ENCODE data around the gene VIT. TPM values are rescaled to one million over a fixed set of nuclear protein-coding genes. Genes with fewer than 3 reads are reported as not detected.

VIT gene
- total and polyA plus RNA-seq, 9 donors: 2.9 to 29.7 (median 19.4) TPM

DNA sequence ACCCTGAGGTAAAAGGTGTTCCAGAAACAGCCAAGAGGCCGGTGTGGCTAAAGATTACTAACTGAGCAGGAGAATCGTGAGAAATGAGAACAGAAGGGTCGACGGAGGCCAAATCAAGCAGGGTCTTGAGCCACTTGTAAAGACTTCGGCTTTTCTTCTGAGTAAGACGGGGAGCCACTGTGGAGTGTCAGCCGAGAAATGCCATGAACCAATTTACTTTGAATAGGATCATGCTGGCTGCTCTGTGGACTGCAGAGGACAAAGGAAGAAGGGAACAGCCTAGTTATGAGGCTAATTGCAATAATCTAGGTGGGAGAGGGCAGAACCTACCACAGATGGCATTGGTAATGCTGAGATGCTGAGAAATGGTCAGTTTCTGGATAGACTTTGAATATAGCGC is 16.8 kb downstream of the VIT start:
- Histone ChIP-seq H3K27me3 (no peaks in the 10 kb centered on the region), H3K4me3 (no peak overlapping the region), H3K9me3 (no peaks in the 10 kb centered on the region), H3K36me3 (no peaks in the 10 kb centered on the region), H3K27ac (no peak overlapping the region), H3K4me1 (ENCODE audit: insufficient read depth) (no peaks in the 10 kb centered on the region)
- no peak for TF ChIP-seq POLR2A (IDR thresholded peaks at IDR 0.05)
- TF ChIP-seq, protein P1, sequence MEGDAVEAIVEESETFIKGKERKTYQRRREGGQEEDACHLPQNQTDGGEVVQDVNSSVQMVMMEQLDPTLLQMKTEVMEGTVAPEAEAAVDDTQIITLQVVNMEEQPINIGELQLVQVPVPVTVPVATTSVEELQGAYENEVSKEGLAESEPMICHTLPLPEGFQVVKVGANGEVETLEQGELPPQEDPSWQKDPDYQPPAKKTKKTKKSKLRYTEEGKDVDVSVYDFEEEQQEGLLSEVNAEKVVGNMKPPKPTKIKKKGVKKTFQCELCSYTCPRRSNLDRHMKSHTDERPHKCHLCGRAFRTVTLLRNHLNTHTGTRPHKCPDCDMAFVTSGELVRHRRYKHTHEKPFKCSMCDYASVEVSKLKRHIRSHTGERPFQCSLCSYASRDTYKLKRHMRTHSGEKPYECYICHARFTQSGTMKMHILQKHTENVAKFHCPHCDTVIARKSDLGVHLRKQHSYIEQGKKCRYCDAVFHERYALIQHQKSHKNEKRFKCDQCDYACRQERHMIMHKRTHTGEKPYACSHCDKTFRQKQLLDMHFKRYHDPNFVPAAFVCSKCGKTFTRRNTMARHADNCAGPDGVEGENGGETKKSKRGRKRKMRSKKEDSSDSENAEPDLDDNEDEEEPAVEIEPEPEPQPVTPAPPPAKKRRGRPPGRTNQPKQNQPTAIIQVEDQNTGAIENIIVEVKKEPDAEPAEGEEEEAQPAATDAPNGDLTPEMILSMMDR (IDR thresholded peaks at IDR 0.05): no peak
- DNase-seq: no peak
- 85 to 93% (median 91%) methylated on average over 8 of the region's 8 CpGs for WGBS, 3 donors
- intact Hi-C loops (cut with DNase I): no loop called here

DNA sequence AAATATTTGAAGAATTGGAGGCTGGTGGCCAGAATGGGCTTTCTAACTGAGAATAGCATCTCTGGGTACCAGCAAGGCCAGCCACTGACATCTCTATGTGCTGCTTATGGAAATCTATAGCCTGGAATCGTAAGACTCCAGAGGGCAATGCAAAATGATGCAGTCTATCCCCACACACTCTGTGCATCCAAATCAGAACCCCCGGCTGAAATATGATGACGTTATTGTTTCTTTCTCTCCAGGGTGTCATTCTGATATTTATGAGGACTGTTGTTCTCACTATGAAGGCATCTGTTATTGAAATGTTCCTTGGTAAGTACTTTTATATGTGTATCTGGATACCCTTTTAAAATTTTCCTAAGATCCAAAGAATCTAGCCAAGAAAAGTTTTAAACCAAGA is 19.6 kb downstream of the VIT start:
- TF ChIP-seq, protein P1 (IDR thresholded peaks at IDR 0.05): no peak
- TF ChIP-seq EP300 (IDR thresholded peaks at IDR 0.05) (no peak), POLR2A (IDR thresholded peaks at IDR 0.05) (no peak)

DNA sequence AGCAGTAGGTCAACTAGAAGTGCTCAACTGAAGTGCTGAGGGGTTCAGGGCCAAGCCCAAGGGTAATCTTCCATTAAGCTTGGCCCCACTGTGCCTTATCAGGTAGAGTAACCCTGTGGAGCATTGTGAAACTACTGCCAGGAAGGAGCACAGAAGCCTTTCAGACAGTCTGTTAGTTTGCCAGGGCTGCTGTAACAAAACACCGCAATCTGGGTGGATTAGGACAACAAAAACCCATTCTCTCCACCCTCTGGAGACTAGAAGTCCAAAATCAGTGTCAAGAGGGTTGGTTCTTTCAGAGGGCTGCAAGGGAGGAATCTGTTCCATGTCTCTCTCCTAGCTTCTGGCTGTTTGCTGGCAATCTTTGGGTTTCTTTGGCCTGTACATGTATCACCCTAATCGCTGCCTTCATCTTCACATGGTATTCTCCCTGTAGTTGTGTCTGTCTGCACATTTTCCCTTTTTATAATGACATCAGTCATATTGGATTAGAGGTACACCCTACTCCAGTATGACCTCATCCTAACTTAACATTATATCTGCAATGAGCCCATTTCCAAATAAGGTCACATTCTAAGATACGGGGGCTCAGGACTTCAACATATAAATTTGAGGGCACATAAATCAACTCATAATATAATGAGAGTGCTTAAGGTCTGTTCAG is 21.2 kb downstream of the VIT start:
- Histone ChIP-seq H3K36me3 (no peaks in the 10 kb centered on the region), H3K27ac (no peak overlapping the region), H3K9me3 (no peaks in the 10 kb centered on the region), H3K27me3 (no peaks in the 10 kb centered on the region), H3K4me1 (ENCODE audit: insufficient read depth) (no peaks in the 10 kb centered on the region), H3K4me3 (no peak overlapping the region)
- TF ChIP-seq, protein P1 (IDR thresholded peaks at IDR 0.05): no peak
- no peak for TF ChIP-seq POLR2A (IDR thresholded peaks at IDR 0.05)
- no peak for TF ChIP-seq EP300 (IDR thresholded peaks at IDR 0.05)
- intact Hi-C loops (cut with DNase I): no loop called here
- no peak for DNase-seq
- 94 to 99% (median 96%) methylated on average over 3 of the region's 3 CpGs for WGBS, 3 donors

More for the DNA sequence above, 19.6 kb downstream of the VIT start:
- DNase-seq: no peak
- Histone ChIP-seq H3K4me1 (ENCODE audit: insufficient read depth) (no peaks in the 10 kb centered on the region), H3K9me3 (no peaks in the 10 kb centered on the region), H3K36me3 (no peaks in the 10 kb centered on the region), H3K27me3 (no peaks in the 10 kb centered on the region), H3K27ac (no peak overlapping the region), H3K4me3 (no peak overlapping the region)
- 88 to 93% (median 91%) methylated on average over 3 of the region's 3 CpGs for WGBS, 3 donors
- intact Hi-C loops (cut with DNase I): no loop called here

DNA sequence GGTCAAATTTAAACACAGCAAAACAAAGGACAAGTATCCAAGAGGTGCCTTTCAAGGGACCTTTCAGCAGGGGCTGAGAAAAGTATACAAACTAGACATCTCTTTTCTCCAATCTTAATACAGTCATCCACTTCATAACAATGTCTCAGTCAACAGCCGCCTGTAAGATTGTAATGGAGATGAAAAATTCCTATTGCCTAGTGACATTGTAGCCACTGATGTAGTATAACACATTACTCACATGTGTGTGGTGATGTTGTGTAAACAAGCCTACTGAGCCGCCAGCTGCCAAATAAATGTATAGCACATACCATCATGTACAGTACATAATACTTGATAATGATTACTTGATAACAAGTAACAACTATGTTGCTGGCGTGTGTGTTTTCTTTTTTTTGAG is 31.0 kb downstream of the VIT start:
- no peak overlapping the region for H3K27ac ChIP-seq
- DNase-seq: no peak
- H3K36me3 ChIP-seq: no peaks in the 10 kb centered on the region
- no peaks in the 10 kb centered on the region for H3K9me3 ChIP-seq
- no peaks in the 10 kb centered on the region for H3K27me3 ChIP-seq
- TF ChIP-seq, protein P1 (IDR thresholded peaks at IDR 0.05): no peak
- TF ChIP-seq EP300 (IDR thresholded peaks at IDR 0.05): no peak
- TF ChIP-seq POLR2A (IDR thresholded peaks at IDR 0.05): no peak
- no peak overlapping the region for H3K4me3 ChIP-seq
- intact Hi-C loops (cut with DNase I): no loop called here
- no peaks in the 10 kb centered on the region for H3K4me1 ChIP-seq (ENCODE audit: insufficient read depth)
- 96 to 98% (median 98%) methylated on average over 3 of the region's 3 CpGs for WGBS, 3 donors
